ENCODE measurements around the gene NAIF1.
A peak's percentile ranks its signal among the peaks of the same experiment; 100 is the strongest.
"Not testable (repeated sequence)": the region's sequence is repeated elsewhere in the genome, so short reads cannot be mapped to it uniquely, and the experiment has no call there.

Gene NAIF1

GRCh38 chr9:128066713-128067644, at the start of gene NAIF1:
Gene NAIF1, minus strand, starts transcription at chr9:128067320. Its CDS starts 219 bp downstream, at chr9:128067101.
- peak; percentile 96 for DNase-seq

- no peak for DNase-seq
Measured at GRCh38 chr9:128116104-128117083, 49.3 kb upstream of the NAIF1 start.

GRCh38 chr9:128115187-128116103, 48.3 kb upstream of the NAIF1 start:
- no peak for DNase-seq

GRCh38 chr9:128114326-128115186, 47.4 kb upstream of the NAIF1 start:
- DNase-seq, result no peak

GRCh38 chr9:128113526-128114325, 46.6 kb upstream of the NAIF1 start:
- no peak for DNase-seq

- not testable (repeated sequence) for DNase-seq
Measured at GRCh38 chr9:128111726-128112125, 44.6 kb upstream of the NAIF1 start.

GRCh38 chr9:128109050-128109709, 42.1 kb upstream of the NAIF1 start:
- DNase-seq, result no peak

GRCh38 chr9:128108269-128109049, 41.3 kb upstream of the NAIF1 start:
- DNase-seq, result no peak

GRCh38 chr9:128107468-128108268, 40.5 kb upstream of the NAIF1 start:
- DNase-seq, result no peak

GRCh38 chr9:128106940-128107467, 39.9 kb upstream of the NAIF1 start:
- no peak for DNase-seq

- no peak for DNase-seq
Measured at GRCh38 chr9:128106181-128106939, 39.2 kb upstream of the NAIF1 start.

- DNase-seq, result no peak
Measured at GRCh38 chr9:128105538-128106175, 38.5 kb upstream of the NAIF1 start.

- DNase-seq, result no peak
Measured at GRCh38 chr9:128104171-128104618, 37.1 kb upstream of the NAIF1 start.

- no peak for DNase-seq
Measured at GRCh38 chr9:128103589-128103962, 36.5 kb upstream of the NAIF1 start.

GRCh38 chr9:128102861-128103588, 35.9 kb upstream of the NAIF1 start:
- no peak for DNase-seq

GRCh38 chr9:128102196-128102595, 35.1 kb upstream of the NAIF1 start:
- DNase-seq, result no peak
